ENCODE measurements around the gene RUSF1. TPM values are rescaled to one million over a fixed set of nuclear protein-coding genes. Genes with fewer than 3 reads are reported as not detected.

The RUSF1 gene
- total RNA-seq, 1 experiment from 2014 or later: 96.0 TPM

GRCh38 chr16:31513126-31513525 lies 4.9 kb upstream of the RUSF1 start:
- H3K9me3 Mint-ChIP-seq (ENCODE audit: low read depth, unreplicated experiment): peaks cover 8% of the 10 kb centered on the region
- peaks cover 14% of the 10 kb centered on the region for H3K36me3 Mint-ChIP-seq (ENCODE audit: insufficient read depth, unreplicated experiment)
- no peak for TF ChIP-seq CTCF (IDR thresholded peaks at IDR 0.05; ENCODE audit: unreplicated experiment)
- no TSS peak for BruUV-seq (replicated peaks)
- no peak overlapping the region for H3K27ac Mint-ChIP-seq (ENCODE audit: unreplicated experiment)
- CTCF ChIA-PET: interaction anchor here (0.7 kb wide), 1 partner anchor 158 kb away, joined by 4 read pairs; the partner anchor contains the start of gene ITGAX
- intact Hi-C loops (cut with micrococcal nuclease; ENCODE audit: unreplicated experiment): no loop called here
- DNase-seq: no peak
- no peak overlapping the region for H3K4me3 Mint-ChIP-seq (ENCODE audit: low read depth, unreplicated experiment)
- peaks cover 9% of the 10 kb centered on the region for H3K4me1 Mint-ChIP-seq (ENCODE audit: low read depth, unreplicated experiment)
- H3K27me3 Mint-ChIP-seq (ENCODE audit: unreplicated experiment): peaks cover 27% of the 10 kb centered on the region

- BruUV-seq (replicated peaks): TSS peak; percentile 87
- H3K4me1 Mint-ChIP-seq (ENCODE audit: low read depth, unreplicated experiment): peaks cover 9% of the 10 kb centered on the region
- H3K4me3 Mint-ChIP-seq (ENCODE audit: low read depth, unreplicated experiment): peak overlapping the region; percentile 88
- intact Hi-C loops (cut with micrococcal nuclease; ENCODE audit: unreplicated experiment): loop anchor here (5.0 kb wide), 3 partner anchors 51 to 369 kb away; partner anchors contain the start of gene ARMC5
- H3K9me3 Mint-ChIP-seq (ENCODE audit: low read depth, unreplicated experiment): no peaks in the 10 kb centered on the region
- peaks cover 14% of the 10 kb centered on the region for H3K27me3 Mint-ChIP-seq (ENCODE audit: unreplicated experiment)
- H3K36me3 Mint-ChIP-seq (ENCODE audit: insufficient read depth, unreplicated experiment): peaks cover 36% of the 10 kb centered on the region
- CTCF ChIA-PET: interaction anchor here (0.7 to 1.3 kb wide), 2 partner anchors 12 to 48 kb away, joined by 3 read pairs; no protein-coding TSS in a partner anchor
- peak overlapping the region; percentile 96 for H3K27ac Mint-ChIP-seq (ENCODE audit: unreplicated experiment)
- TF ChIP-seq CTCF (IDR thresholded peaks at IDR 0.05; ENCODE audit: unreplicated experiment): no peak
- no peak for DNase-seq
Observed at GRCh38 chr16:31508706-31509195, 560 bp upstream of the RUSF1 start.

- Mint-ChIP-seq H3K27ac (ENCODE audit: unreplicated experiment) (peak overlapping the region; percentile 96), H3K9me3 (ENCODE audit: low read depth, unreplicated experiment) (no peaks in the 10 kb centered on the region), H3K36me3 (ENCODE audit: insufficient read depth, unreplicated experiment) (peaks cover 36% of the 10 kb centered on the region), H3K4me1 (ENCODE audit: low read depth, unreplicated experiment) (peaks cover 2% of the 10 kb centered on the region), H3K4me3 (ENCODE audit: low read depth, unreplicated experiment) (peak overlapping the region; percentile 88), H3K27me3 (ENCODE audit: unreplicated experiment) (peaks cover 4% of the 10 kb centered on the region)
- no peak for TF ChIP-seq CTCF (IDR thresholded peaks at IDR 0.05; ENCODE audit: unreplicated experiment)
- DNase-seq: no peak
- CTCF ChIA-PET: interaction anchor here (1.3 kb wide), 1 partner anchor 47 kb away, joined by 3 read pairs; no protein-coding TSS in a partner anchor
- no TSS peak for BruUV-seq (replicated peaks)
- intact Hi-C loops (cut with micrococcal nuclease; ENCODE audit: unreplicated experiment): loop anchor here (5.0 kb wide), 3 partner anchors 50 to 370 kb away; partner anchors contain the start of gene ARMC5
Observed at GRCh38 chr16:31507617-31507928, 618 bp downstream of the RUSF1 start.

GRCh38 chr16:31505483-31505882 lies 2.7 kb downstream of the RUSF1 start:
- Mint-ChIP-seq H3K4me3 (ENCODE audit: low read depth, unreplicated experiment) (no peak overlapping the region), H3K27me3 (ENCODE audit: unreplicated experiment) (no peaks in the 10 kb centered on the region), H3K9me3 (ENCODE audit: low read depth, unreplicated experiment) (no peaks in the 10 kb centered on the region), H3K27ac (ENCODE audit: unreplicated experiment) (no peak overlapping the region), H3K4me1 (ENCODE audit: low read depth, unreplicated experiment) (no peaks in the 10 kb centered on the region), H3K36me3 (ENCODE audit: insufficient read depth, unreplicated experiment) (peaks cover 36% of the 10 kb centered on the region)
- CTCF ChIA-PET: no interaction called here
- no peak for DNase-seq
- TF ChIP-seq CTCF (IDR thresholded peaks at IDR 0.05; ENCODE audit: unreplicated experiment): no peak
- intact Hi-C loops (cut with micrococcal nuclease; ENCODE audit: unreplicated experiment): loop anchor here (5.0 kb wide), 3 partner anchors 48 to 372 kb away; partner anchors contain the start of gene ARMC5
- BruUV-seq (replicated peaks): no TSS peak
